Stimulated activated CD4-positive, alpha-beta T cell treated with anti-CD3 and anti-CD28 coated beads, Interleukin-15, amount 100 ng/mL, for 24 hours (primary cell): ENCODE measurements around the gene WRNIP1.
"Not testable (repeated sequence)": the region's sequence is repeated elsewhere in the genome, so short reads cannot be mapped to it uniquely, and the experiment has no call there.

Source experiments
- DNase-seq: peaks from one replicate; pipeline ENCODE4 v3.0.0-alpha.2; 2020

Gene WRNIP1

DNA sequence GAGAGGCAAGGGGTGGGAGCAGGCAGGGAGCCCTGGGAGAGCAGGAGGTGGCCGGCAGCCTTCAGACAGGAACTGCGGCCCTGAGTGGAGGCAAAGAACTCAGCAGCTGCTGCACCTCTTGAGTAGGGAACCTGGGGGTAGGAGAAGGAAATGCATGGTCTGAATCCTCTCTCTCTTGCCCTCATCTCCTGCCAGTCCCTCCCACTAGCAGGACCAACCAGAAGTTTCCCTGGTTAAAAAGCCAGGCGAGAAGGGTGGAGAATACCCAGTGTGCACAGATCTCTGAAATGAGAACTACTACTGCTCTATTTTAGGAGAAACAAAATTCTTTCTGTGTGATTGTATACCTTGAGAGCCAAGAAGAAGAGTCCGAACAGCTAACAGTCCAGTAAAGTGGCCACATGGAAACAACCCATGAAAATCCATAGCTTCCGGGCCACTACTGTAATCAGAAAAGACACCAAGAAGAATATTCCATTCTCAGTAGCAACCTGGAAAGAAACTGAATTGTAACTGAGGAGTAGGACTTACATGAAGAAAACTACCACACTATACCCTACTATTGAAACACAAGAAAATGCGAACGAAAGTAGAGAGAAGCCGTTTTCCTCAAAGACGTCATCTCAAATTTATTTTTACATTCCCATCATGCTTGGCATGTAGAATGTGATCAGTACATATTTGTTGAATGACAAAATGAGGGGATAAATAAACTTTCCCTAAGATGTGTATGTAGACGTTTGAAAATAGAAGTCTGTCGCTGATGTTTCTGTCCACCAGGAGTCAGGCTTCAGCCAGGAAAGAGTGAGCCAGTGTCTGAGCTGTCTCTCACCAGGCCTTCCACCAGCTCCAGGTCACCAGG is 25.6 kb downstream of the WRNIP1 start:
- DNase-seq: peak; percentile 67

DNA sequence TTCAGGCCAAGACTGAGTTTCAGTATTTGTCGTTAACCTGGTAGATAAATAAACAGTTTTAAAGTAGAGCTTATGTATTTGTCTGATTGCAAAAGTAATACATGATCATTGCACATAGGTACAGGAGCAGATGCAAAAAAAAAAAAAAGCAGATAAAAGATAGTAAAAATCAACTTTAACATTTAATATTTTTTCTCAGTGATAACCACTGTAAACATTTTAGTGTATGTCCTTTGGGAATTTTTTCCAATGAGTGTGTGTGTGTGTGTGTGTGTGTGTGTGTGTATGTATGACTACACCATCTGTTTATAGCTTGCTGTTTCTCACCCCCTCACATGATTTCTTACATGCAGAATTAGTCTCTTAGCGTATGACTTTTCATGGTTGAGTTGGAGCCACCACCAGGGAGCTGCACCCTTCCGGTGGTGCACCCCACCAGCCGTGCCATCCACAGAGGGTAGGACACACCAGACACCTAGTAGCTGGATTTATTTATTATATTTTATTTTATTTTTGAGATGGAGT is 26.3 kb downstream of the WRNIP1 start:
- DNase-seq: no peak

DNA sequence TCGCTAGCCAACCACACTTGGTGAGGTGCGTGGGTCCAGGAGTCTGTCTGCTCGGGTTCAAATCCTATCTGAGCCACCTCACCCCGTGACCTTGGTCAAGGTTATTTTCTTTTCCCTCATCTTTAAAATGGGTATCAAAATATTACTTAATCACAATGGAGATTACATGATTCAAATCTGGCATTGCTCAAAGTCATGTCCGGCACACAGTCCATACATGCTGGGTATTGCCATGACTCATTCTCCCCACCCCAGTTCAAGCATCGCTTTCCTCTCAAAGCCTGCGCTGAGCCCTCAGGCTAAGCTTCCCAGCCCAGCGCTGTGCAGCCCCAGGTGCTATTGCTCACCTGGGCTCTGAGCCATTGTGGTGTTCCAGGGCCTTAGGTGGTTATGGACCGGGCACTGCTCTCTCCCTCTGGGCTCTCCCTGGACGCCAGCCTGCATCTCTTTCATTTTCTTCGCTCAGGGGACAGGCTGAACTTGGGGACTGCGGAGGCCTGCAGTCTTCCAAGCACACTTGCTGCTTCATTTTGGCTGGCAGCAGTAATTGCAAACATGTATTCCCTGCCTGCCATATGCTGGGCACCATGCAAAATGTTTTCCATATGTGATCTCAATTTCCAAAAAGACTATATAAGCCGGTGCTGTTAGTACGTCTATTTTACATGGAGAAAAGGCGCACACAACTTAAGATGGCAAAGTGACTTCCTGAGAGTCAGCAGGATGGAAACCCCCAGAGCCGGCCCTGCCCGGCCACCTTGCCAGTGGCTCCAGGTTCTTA is 27.3 kb downstream of the WRNIP1 start:
- no peak for DNase-seq

DNA sequence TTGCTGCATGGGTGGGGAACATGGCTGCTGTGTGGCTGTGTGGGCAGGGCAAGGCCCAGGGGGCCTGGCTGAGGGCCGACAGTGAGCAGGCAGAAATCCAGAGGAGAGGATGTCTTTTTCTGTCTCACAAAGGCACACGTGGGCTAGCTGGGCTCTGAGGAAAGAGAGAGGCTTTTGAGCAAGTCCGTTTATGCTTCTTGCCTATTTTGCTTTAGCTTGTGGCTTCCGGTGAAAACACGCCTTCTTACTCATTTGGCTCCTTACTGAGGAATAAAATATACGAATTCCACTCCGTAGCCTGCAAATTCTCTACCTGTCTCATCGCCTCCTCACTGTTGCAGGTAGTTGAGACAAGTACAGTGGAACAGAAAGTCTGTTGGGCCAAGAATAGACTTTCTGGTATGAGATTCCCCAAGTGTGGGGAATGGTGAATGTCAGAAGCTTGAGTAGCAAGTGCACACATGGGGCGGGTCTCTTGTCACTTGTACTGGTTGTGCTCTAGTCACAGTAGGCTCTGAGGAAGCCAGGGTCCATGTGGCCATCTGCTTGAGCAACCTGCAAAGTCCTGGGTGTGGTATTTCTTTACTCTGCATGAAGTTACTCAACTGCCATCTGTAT is 28.4 kb downstream of the WRNIP1 start:
- peak; percentile 46 for DNase-seq

DNA sequence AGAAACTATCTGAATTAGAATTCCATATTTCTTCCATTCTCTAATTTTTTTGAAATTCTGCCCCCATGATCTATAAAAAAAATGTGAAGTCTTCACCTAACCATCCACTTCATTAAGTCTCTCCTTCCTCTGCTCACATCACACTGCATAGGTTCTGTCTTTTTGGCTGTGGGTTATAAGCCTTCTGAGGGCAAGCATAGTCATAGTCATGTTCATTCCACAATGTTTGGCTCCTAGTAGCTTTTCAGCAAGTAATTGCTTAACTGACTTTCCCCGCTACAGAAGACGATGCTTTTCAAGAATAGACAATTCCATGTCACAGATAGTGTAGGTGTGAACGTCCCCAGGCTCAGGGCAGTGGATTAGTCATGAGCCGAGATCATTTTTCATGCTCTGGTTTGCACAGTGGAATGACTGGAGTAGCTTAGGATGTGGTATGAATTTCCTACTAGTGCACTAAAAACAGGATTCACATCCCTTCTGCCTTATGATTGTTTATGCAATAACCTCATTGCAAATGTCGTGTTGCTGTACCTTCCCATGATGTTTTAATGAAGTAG is 29.1 kb downstream of the WRNIP1 start:
- DNase-seq: no peak

DNA sequence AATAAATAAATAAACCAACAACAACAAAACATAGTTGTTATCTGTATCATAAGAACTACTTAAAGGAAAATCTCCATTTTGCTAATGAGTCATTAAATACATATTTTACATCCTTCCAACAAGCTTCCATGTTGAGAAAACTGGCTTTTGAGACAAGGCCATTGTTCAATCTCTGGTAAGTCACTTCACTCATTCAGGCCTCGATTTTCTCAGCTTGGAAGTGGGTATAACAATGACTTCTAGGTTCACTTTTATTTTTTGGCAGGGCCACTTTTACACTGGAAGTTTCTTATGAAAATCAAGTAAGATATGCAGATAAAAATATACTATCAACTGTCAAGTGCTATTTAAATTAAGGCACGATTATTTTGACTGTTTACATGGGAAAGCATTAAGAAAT is 30.0 kb downstream of the WRNIP1 start:
- DNase-seq: no peak

DNA sequence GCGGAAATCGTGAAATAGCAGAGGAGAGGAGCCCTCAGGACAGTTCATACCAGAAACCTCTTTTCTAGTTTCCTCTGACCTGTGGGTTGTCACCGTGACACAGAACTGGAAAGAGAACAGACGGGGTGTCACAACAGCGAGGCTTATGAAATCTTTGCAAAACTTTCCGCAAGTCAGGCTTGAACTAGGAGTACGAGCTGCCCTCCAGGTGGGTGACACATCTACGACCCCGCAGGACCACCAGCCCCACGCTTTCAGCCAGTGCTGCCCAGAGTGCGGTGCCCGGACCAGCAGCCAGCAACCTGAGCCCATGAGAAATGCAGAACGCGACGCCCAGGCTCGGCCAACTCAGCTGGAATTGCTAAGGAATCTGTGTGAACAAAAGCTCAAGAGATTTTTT is 30.8 kb downstream of the WRNIP1 start:
- DNase-seq: no peak

DNA sequence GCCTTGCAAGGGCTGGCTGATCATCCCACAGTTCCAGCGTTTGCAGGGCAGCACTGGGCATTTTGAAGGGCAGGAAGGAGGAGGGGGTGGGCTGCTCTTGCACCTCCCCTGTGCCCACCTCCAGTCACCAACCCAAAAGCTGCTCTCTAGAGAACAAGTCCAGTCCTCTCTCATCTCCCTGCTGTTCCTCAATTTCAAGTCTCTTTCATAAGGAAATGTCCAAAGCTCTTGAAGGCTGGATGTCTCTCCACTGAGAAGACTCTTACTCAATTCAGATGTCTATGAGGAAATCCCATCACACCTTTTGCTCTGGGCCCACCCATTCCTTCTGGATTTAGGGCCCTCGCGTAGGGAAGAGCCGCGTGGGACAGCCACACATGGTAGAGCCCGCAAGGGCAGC is 31.7 kb downstream of the WRNIP1 start:
- DNase-seq: no peak

DNA sequence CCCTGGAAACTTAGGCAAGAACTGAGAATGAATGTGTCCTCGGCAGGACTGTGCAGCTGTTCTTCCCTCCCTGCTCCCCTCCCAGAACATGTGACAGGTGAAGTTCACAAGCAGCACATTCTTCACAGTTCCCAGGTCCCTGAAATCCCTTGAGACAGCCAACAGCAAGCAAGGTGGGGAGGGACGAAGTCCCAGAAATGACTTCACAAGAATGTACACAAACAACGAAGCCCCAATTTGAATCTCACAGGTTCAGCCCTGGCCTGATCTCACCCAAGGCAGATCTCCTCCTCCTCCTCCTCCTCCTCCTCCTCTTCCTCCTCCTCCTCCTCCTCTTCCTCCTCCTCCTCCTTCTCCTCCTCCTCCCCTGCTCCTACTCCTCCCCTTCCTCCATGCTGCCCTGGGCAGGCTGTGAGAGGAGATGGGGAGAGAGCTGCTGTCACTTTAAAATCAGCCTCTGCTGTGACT is 32.4 kb downstream of the WRNIP1 start:
- DNase-seq: no peak

DNA sequence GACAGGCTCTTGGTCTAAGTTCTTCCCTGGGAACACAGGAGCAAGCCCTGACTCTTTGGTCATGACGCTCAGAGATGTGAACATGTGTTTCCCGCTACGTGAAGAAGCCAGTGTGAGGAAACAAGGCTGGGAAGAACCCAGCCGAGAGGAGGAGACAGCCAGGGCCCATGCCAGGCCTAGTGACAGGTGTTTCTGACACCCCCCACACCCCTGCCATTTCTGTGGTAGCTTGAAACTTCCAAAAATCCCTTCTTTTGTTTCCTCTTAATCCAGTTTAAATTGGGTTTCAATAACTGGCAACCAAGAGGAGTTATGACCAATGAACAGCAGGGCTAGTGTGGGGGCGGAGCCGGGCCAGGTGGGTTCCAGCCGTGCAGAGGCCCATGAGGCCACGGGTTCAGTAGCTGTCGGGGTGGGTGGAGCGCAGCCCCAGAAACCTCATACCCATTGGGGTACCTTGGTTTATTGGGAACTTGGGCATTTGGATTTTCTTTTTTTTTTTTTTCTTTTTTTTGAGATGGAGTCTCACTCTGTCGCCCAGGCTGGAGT is 33.5 kb downstream of the WRNIP1 start:
- no peak for DNase-seq

DNA sequence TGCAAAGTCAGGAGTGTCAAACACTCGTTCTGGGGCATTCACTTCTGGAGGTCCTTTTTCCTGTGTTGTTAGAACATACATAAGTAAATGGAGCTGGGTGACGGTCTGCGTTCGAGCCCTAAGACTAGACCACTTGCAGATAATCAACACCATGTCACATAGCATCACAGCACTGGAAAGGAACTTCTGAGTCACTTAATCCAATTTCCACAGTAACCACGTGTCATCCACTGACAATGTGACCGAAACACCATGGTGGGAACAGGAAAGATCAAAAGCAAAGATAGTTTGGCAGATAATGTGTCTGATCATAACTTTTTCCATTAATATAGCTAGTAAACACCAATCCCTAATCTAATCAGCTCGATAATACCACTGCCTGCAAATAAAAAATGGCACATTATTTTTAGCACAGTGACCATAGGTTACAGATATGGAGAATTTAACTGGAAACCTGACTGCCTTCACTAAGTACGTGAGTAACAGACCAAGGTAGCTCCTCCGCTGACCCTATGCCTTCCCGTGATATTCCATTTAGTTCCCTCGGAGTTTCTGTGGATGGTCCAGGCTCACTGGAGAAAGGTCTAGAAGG is 34.8 kb downstream of the WRNIP1 start:
- peak; percentile 21 for DNase-seq

DNA sequence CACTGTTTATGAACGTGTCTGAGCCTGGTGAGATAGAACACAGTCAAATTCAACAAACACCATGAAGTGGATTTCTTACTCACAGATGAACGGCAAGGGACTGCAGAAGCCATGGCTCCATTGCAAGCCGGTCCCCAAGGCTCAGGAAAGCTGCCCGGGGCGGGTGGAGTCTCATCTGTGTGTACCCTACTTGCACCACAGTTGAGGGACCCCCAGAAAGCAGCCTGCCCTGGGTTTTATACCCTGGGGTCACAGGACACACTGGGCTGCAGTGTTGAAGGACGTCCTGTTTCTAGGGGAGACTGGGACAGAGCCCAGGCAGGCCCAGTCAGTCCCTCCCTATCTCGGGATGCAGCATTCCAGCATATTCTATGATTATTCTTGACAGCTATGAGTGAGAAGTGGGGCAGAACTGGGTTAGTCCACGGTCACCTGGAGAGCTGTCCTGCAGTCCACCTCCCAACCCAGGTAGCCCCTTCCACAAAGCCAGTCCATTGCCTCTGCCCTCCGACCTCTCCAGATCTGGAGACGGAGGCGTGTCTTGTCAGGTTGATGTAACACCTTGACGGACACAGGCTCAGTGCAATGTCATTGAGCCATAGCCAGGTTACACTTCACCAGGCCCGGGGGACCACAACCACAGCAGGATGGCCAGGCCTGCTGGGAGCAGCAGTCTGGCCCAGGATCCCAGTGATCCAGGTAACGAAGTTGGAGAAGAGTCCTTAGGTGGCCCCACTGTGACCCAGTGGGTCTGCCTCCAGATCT is 35.5 kb downstream of the WRNIP1 start:
- no peak for DNase-seq

DNA sequence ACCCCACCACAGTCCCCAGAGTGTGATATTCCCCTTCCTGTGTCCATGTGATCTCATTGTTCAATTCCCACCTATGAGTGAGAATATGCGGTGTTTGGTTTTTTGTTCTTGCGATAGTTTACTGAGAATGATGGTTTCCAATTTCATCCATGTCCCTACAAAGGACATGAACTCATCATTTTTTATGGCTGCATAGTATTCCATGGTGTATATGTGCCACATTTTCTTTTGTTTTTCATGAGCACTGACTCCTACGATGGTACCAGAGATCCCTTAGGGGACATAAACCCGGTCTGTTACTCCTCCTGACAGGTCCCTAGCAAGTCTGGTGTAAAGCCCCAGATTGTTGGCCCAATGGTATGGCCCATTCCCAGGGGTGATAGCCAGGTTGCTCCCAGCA is 36.5 kb downstream of the WRNIP1 start:
- not testable (repeated sequence) for DNase-seq

DNA sequence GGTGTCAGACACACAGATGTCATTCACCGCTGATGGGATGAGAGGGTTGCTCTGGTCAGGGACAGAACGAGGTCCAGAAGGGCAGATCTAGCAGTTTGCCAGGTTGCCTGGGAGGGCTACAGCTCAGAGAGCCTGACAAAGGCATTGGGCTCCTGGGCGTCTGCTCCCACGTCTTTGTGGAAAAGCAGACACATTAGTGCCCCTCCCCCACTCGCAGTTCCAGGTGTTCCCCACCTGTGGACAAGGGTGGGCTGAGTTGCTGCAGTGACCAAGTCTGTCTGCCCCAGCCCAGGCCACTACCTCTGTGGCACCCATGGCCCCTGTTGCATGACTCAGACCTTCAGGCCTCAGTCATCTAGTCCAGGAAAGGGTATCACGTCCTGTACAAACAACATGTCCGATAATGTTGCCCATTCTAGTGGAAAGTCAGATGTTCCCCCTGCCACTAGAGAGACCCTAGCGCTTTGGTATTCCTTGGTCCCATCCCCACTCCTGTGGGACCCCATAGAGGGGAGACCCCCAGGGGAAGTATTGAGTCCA is 37.4 kb downstream of the WRNIP1 start:
- DNase-seq: no peak

DNA sequence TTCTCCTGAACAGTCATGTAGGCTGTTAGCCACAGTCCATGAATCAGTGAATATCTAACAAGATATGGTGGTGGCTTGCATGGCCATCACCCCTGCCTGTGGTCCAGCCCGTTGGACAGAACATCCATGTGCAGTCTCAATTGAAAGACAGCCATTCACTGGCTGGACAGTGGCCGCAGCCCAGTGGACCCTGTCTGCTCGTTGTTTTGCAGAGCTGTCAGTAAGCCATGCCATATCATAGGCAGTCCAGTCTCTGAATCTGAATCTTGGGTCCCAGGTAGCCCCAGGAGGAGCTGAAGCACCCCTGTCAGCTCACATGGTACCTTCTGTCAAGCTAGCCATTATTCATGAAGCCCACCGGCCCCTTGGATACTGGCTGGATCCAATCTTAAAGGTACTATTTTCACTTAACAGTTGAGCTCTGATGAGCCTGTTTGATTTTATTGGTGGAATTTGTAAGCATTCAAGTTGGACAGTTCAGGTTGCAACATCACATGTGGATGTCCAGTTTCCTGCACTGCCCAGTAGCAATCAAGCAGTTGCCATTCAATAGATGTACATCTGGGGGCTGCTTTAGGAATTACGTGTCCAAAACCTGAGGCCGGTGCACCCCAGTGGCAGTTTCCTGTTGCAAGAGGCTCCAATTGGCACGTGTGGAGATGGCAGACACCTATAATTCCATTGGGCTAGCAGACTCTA is 38.7 kb downstream of the WRNIP1 start:
- DNase-seq: no peak

DNA sequence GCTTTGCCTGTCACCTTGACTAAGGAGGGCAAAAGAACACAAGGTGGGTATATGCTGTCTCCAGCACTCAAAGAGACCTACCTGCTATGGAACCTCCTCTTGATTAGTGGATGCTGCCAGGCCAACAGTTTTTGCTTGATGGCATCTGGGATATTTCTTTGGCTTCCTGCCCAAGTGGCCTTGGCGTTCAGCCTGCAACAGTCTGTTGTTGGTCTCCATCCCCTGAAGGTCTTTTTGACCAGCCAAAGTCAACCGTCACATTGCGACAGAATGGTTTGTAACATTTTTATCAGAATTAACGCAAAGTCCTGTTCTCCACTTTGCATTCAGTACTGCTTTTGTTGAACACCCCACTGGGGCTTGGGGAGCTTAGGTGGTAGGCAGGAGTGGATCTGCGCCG is 39.3 kb downstream of the WRNIP1 start:
- DNase-seq: no peak

DNA sequence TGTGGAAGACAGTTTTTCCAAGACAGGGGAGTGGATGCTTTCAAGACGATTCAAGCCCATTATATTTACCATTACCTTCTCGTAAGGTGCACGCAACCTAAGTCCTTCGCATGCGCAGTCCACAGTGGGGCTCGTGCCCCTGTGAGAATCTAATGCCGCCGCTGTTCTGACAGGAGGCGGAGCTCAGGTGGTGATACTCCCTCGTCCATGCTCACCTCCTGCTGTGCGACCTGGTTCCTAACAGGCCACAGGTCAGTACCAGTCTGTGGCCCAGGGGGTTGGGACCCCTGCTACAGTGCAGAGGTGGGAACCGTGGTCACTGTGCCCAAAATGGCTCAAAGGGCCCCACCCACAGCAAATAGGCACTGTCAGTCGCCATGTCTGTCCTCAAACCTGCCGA is 39.8 kb downstream of the WRNIP1 start:
- DNase-seq: no peak

DNA sequence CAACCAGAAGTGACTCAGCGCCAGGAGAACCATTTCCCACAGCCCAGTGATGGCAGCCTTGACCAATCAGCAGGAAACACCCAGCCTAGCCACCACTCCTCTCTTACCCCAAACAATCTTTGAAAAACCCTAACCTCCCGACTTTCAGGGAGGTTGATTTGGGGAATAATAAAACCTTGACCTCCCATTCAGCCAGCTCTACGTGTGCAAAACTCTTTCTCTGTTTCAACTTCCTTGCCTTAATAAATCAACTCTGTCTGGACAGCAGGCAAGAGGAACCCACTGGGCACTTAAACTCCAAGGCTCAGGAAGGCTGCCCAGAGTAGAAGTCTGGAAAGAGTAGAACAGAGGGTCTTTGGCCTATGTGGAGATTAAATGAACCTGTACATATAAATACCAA is 41.5 kb downstream of the WRNIP1 start:
- DNase-seq: no peak

DNA sequence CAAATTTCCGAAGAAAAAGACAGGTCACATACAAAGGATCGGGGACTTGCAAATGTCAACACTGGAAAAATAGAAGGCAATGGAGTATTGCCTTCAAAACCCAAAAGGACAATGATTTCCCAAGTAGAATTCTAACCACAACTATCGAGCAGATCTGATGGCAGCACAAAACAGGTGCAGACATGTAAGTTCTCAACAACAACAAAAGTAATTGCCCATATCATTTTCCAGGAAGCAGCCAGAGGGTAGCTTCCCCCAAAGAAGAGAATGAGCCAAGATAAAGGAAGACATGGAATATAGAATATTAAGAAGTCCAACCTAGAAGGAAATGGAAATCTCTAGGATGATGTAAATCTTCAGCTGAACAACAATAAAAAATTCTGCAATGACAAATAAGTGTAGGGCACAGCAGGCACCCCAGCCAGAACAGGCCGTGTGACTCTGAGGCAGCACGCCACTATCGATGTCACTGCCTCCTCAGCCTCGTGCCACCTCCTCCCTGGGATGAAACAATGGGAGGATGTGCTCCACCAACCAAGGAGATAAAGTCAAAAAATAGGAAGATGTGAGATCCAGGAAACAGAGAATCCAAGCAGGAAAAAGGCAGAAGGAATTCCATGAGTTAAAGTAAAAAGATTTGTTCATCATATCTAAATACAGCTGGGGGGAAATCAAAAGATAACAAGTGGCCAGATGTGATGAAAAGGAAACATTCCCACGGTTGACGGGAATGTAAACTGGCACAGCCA is 42.3 kb downstream of the WRNIP1 start:
- no peak for DNase-seq

DNA sequence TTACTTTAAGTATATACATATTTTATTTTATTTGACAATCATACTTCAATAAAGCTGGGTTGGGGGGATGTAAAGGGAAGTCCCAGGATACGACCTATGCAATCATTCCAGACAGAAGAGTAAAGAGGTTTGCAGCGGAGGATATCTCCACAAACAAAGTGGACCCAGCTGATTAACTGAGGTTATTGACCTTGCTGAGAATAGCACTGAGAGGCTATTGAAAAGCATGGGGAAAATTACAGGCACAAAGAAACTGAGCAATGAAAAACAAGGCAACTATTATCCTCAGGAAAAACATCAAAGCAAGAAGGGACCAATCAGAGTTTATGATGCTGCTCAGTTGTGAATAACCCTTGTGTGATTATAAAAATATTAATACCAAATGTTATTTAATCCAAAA is 43.8 kb downstream of the WRNIP1 start:
- DNase-seq: no peak
